ENCODE data around the gene RAB11FIP5. TPM values are rescaled to one million over a fixed set of nuclear protein-coding genes. Genes with fewer than 3 reads are reported as not detected.

RAB11FIP5 gene
- total RNA-seq, 4 donors from 2014 or later, result 24.9 to 39.5 (median 29.1) TPM

DNA sequence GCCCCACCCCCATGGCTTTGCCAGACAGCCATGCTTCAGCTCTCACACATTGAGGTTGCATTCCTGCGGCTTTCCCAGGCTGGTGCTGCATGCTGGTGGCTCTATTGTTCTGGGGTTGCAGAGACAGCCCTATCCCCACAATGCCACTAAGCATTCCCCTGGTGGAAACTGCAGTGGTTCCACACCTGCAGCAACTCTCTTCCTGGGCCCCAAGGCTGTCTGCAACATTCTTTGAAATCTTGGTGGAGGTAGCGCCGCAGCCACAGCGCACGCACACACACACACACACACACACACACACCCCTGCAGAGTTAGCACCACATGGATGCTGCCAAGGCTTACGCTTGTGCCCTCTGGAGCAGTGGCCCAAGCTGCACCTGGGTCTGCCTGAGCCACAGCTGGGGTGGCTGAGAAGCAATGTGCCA lies 62.6 kb downstream of the RAB11FIP5 start:
- Histone ChIP-seq H3K27ac (no peak overlapping the region), H3K4me1 (no peaks in the 10 kb centered on the region), H3K27me3 (no peaks in the 10 kb centered on the region), H3K4me3 (no peak overlapping the region), H3K36me3 (no peaks in the 10 kb centered on the region), H3K9me3 (no peaks in the 10 kb centered on the region)
- TF ChIP-seq EP300 (IDR thresholded peaks at IDR 0.05) (no peak), POLR2A (IDR thresholded peaks at IDR 0.05) (no peak), POLR2AphosphoS5 (IDR thresholded peaks at IDR 0.05) (no peak)
- TF ChIP-seq, protein P1, sequence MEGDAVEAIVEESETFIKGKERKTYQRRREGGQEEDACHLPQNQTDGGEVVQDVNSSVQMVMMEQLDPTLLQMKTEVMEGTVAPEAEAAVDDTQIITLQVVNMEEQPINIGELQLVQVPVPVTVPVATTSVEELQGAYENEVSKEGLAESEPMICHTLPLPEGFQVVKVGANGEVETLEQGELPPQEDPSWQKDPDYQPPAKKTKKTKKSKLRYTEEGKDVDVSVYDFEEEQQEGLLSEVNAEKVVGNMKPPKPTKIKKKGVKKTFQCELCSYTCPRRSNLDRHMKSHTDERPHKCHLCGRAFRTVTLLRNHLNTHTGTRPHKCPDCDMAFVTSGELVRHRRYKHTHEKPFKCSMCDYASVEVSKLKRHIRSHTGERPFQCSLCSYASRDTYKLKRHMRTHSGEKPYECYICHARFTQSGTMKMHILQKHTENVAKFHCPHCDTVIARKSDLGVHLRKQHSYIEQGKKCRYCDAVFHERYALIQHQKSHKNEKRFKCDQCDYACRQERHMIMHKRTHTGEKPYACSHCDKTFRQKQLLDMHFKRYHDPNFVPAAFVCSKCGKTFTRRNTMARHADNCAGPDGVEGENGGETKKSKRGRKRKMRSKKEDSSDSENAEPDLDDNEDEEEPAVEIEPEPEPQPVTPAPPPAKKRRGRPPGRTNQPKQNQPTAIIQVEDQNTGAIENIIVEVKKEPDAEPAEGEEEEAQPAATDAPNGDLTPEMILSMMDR (IDR thresholded peaks at IDR 0.05), result no peak
- WGBS, result 96% methylated on average over 3 of the region's 6 CpGs
- DNase-seq (ENCODE audit: low spot score in 2 of 2), result no peak

GRCh38 chr2:73043929-73044832 lies 68.6 kb downstream of the RAB11FIP5 start:
- H3K4me3 ChIP-seq, result no peak overlapping the region
- no peaks in the 10 kb centered on the region for H3K9me3 ChIP-seq
- DNase-seq (ENCODE audit: low spot score in 2 of 2), result no peak
- H3K27ac ChIP-seq, result no peak overlapping the region
- H3K36me3 ChIP-seq, result peaks cover 2% of the 10 kb centered on the region
- no peaks in the 10 kb centered on the region for H3K27me3 ChIP-seq
- no peak for TF ChIP-seq EP300 (IDR thresholded peaks at IDR 0.05)
- TF ChIP-seq, protein P1 (IDR thresholded peaks at IDR 0.05), result no peak
- TF ChIP-seq POLR2AphosphoS5 (IDR thresholded peaks at IDR 0.05), result no peak
- TF ChIP-seq POLR2A (IDR thresholded peaks at IDR 0.05), result no peak
- no peaks in the 10 kb centered on the region for H3K4me1 ChIP-seq
- 87% methylated on average over 12 of the region's 12 CpGs for WGBS

- 69% methylated on average over 5 of the region's 5 CpGs for WGBS
- DNase-seq (ENCODE audit: low spot score in 2 of 2), result no peak
- TF ChIP-seq POLR2A (IDR thresholded peaks at IDR 0.05), result no peak
- no peak for TF ChIP-seq EP300 (IDR thresholded peaks at IDR 0.05)
- no peak for TF ChIP-seq POLR2AphosphoS5 (IDR thresholded peaks at IDR 0.05)
- TF ChIP-seq, protein P1 (IDR thresholded peaks at IDR 0.05), result no peak
Measured at GRCh38 chr2:73043276-73043675, 69.5 kb downstream of the RAB11FIP5 start.

DNA sequence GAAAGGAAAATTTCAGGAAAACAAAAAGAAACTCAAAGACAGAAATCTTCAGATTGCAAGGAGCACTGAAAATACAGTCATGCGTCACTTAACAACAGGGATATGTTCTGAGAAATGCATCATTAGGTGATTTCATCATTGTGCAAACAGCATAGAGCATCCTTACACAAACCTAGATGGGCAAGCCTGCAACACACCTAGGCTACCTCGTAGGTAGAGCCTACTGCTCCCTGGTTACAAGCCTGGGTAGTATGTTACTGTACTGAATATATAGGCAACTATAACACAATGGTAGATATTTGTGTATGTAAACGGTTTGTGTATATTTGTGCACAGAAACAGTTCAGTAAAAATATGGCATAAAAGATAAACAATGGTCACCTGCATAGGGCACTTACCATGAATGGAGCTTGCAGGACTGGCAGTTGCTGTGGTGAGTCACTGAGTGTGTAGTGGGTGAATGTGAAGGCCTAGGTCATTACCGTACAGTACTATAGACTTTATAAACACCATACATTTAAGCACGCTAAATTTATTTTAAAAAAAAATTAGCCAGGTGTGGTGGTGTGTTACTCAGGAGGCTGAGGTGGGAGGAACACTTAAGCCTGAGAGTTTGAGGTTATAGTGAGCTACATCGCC lies 74.7 kb downstream of the RAB11FIP5 start:
- Histone ChIP-seq H3K4me1 (no peaks in the 10 kb centered on the region), H3K36me3 (peaks cover 11% of the 10 kb centered on the region), H3K9me3 (no peaks in the 10 kb centered on the region), H3K27ac (no peak overlapping the region), H3K4me3 (no peak overlapping the region), H3K27me3 (no peaks in the 10 kb centered on the region)
- no peak for DNase-seq (ENCODE audit: low spot score in 2 of 2)
- TF ChIP-seq EP300 (IDR thresholded peaks at IDR 0.05) (no peak), POLR2AphosphoS5 (IDR thresholded peaks at IDR 0.05) (no peak), POLR2A (IDR thresholded peaks at IDR 0.05) (no peak)
- TF ChIP-seq, protein P1 (IDR thresholded peaks at IDR 0.05), result no peak
- 90% methylated on average over 6 of the region's 6 CpGs for WGBS

More at GRCh38 chr2:73043276-73043675, 69.5 kb downstream of the RAB11FIP5 start:
- Histone ChIP-seq H3K27ac (no peak overlapping the region), H3K36me3 (peaks cover 4% of the 10 kb centered on the region), H3K27me3 (no peaks in the 10 kb centered on the region), H3K4me1 (no peaks in the 10 kb centered on the region), H3K9me3 (no peaks in the 10 kb centered on the region), H3K4me3 (no peak overlapping the region)

GRCh38 chr2:73036766-73037165 lies 76.0 kb downstream of the RAB11FIP5 start:
- WGBS, result 96% methylated on average over 11 of the region's 11 CpGs
- Histone ChIP-seq H3K4me3 (no peak overlapping the region), H3K36me3 (peaks cover 11% of the 10 kb centered on the region), H3K27ac (no peak overlapping the region), H3K9me3 (no peaks in the 10 kb centered on the region), H3K27me3 (no peaks in the 10 kb centered on the region), H3K4me1 (no peaks in the 10 kb centered on the region)
- no peak for DNase-seq (ENCODE audit: low spot score in 2 of 2)
- no peak for TF ChIP-seq EP300 (IDR thresholded peaks at IDR 0.05)
- TF ChIP-seq, protein P1 (IDR thresholded peaks at IDR 0.05), result no peak
- no peak for TF ChIP-seq POLR2AphosphoS5 (IDR thresholded peaks at IDR 0.05)
